Loucy (cell line): ENCODE results near the gene TBC1D7.

Source experiments
- CTCF ChIP-seq: fragments of 200-600 bp; sonication (generic); conservative IDR thresholded peaks from 2 replicates; pipeline ENCODE4 v1.5.1; 2014; ENCODE audit warnings: mild to moderate bottlenecking, antibody characterized with exemption, low read length
- EZH2phosphoT487 ChIP-seq: fragments of 200-600 bp; IDR thresholded peaks from 2 replicates; pipeline ENCODE4 v1.6.1; 2018; ENCODE audit warnings: antibody characterized with exemption, mild to moderate bottlenecking, moderate library complexity, borderline replicate concordance

- TF ChIP-seq CTCF (no peak), EZH2phosphoT487 (no peak)
Observed at GRCh38 chr6:13328076-13328874, at the start of gene TBC1D7.
